Muscle of leg (tissue), 11 donors: ENCODE results near the gene SCN10A. TPM values are rescaled to one million over a fixed set of nuclear protein-coding genes. Genes with fewer than 3 reads are reported as not detected.

ENCODE experiments used
- DNase-seq: peaks from one replicate; pipeline ENCODE4 v3.0.0; 2013
- H3K27ac ChIP-seq: one replicate; pipeline ENCODE4 v1.5.1; 2013; ENCODE audit warnings: mild to moderate bottlenecking, low read length, control low read depth
- H3K27me3 ChIP-seq: one replicate; pipeline ENCODE4 v1.6.1; 2013; ENCODE audit warnings: low read length; ENCODE audit not compliant: control insufficient read depth, insufficient read depth
- H3K36me3 ChIP-seq: one replicate; pipeline ENCODE4 v1.6.1; 2013; ENCODE audit warnings: low read length; ENCODE audit not compliant: control insufficient read depth, insufficient read depth
- H3K4me1 ChIP-seq: one replicate; pipeline ENCODE4 v1.6.1; 2013; ENCODE audit warnings: low read length; ENCODE audit not compliant: control insufficient read depth, insufficient read depth
- H3K4me3 ChIP-seq: one replicate; pipeline ENCODE4 v1.5.1; 2013; ENCODE audit warnings: low read length, control low read depth
- H3K9me3 ChIP-seq: replicated peaks from 2 replicates; pipeline ENCODE4 v1.6.1; 2013; ENCODE audit warnings: low read depth, low read length; ENCODE audit not compliant: control insufficient read depth
- WGBS: methylation state at CpG from one replicate; pipeline ENCODE4 v1.1.5; 2013; ENCODE audit warnings: missing lambda C conversion rate; ENCODE audit not compliant: insufficient coverage; 5-methylcytosine and 5-hydroxymethylcytosine counted together
- polyA plus RNA-seq, 8 donors: library from polyadenylated mRNA; unstranded; fragments of 120-200 nt; gene quantifications; one replicate each; pipeline versions ENCODE4 v1.2.1 to v1.2.3, GENCODE V29; 2013; ENCODE audit warnings: inconsistent platforms in 1 of 8, low replicate concordance in 1 of 8; ENCODE audit not compliant: insufficient read length in 8 of 8, insufficient read depth in 1 of 8
- total RNA-seq: library from RNA; stranded (reverse); fragments of 120-200 nt; gene quantifications from one replicate; pipeline ENCODE4 v1.2.4, GENCODE V29; 2013

Gene SCN10A
- total and polyA plus RNA-seq, 9 donors, result not detected

DNA sequence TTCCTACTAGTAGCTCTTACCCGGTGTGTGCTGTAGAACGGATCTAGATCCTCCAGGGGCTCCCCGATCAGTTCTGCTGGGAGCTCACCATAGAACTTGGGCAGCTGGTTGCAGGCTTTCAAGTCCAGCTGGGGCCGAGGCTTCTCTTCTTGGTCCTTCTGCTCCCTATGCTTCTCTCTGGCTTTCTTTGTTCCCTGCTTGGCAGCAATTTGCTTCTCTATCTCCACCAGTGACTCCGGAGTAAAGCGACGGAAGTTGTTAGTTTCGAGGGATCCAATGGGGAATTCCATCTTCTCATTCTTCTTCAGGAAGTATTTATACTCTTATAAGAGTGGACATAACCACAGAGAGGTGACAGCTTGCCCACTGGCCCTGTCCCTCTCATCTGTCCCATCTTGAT lies 22.3 kb downstream of the SCN10A start:
- no peaks in the 10 kb centered on the region for H3K9me3 ChIP-seq
- H3K4me1 ChIP-seq, result no peaks in the 10 kb centered on the region
- H3K4me3 ChIP-seq, result no peak overlapping the region
- 85% methylated on average over 5 of the region's 8 CpGs for WGBS
- peaks cover 2% of the 10 kb centered on the region for H3K27me3 ChIP-seq
- H3K27ac ChIP-seq, result no peak overlapping the region
- H3K36me3 ChIP-seq, result no peaks in the 10 kb centered on the region
- DNase-seq, result no peak

- Histone ChIP-seq H3K27me3 (peaks cover 2% of the 10 kb centered on the region), H3K9me3 (no peaks in the 10 kb centered on the region), H3K4me1 (no peaks in the 10 kb centered on the region), H3K36me3 (no peaks in the 10 kb centered on the region), H3K27ac (no peak overlapping the region), H3K4me3 (no peak overlapping the region)
- no CpG with 5 or more reads among the region's 1 CpG for WGBS
- no peak for DNase-seq
Measured at GRCh38 chr3:38792983-38793382, 23.0 kb downstream of the SCN10A start.

DNA sequence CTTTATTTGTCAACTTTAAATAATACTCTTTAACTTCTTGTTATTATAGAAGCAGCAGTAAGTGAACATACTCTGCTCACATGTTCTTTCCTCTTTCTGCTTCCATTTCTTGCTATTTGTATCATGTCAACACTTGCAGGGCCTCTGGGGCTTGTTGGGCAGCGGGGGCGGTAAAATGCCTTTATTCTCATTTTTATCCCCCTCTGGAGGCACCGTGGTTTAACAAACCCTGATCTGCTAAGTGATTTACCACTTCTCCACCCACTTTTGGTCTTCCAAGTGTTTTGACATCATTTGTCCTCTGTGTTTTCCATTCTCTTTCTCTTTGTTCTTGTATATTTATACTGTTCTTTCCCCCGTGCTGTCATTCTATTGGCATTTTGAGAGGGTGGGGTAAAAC lies 33.9 kb downstream of the SCN10A start:
- H3K9me3 ChIP-seq, result no peaks in the 10 kb centered on the region
- no peaks in the 10 kb centered on the region for H3K36me3 ChIP-seq
- 15% methylated on average over 2 of the region's 4 CpGs for WGBS
- no peaks in the 10 kb centered on the region for H3K27me3 ChIP-seq
- H3K4me3 ChIP-seq, result no peak overlapping the region
- H3K27ac ChIP-seq, result no peak overlapping the region
- H3K4me1 ChIP-seq, result no peaks in the 10 kb centered on the region
- DNase-seq, result no peak

GRCh38 chr3:38773528-38773927 lies 42.5 kb downstream of the SCN10A start:
- Histone ChIP-seq H3K27ac (no peak overlapping the region), H3K9me3 (no peaks in the 10 kb centered on the region), H3K4me3 (no peak overlapping the region), H3K27me3 (no peaks in the 10 kb centered on the region), H3K4me1 (no peaks in the 10 kb centered on the region), H3K36me3 (no peaks in the 10 kb centered on the region)
- DNase-seq, result no peak

DNA sequence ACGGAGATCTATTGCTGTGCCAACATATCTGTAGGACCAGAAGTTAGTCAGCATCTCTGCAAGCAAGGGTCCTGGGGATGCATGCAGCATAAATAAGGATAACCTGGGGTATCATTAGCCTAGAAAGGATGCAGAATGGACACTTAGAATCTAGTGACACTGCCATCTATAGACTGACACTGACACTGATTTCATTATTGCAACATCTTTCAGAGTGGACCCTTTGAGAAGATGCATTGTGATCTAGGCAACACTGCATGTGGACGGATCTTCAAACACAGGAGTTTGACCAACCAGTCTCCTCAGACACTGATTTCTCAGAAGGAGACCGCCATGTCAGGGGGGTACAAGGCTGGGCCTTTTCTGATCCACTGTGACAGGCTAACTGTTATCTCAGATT lies 52.4 kb downstream of the SCN10A start:
- WGBS, result 66% methylated on average over 2 of the region's 3 CpGs
- Histone ChIP-seq H3K27ac (no peak overlapping the region), H3K9me3 (no peaks in the 10 kb centered on the region), H3K4me1 (no peaks in the 10 kb centered on the region), H3K27me3 (no peaks in the 10 kb centered on the region), H3K36me3 (no peaks in the 10 kb centered on the region), H3K4me3 (no peak overlapping the region)
- DNase-seq, result no peak

DNA sequence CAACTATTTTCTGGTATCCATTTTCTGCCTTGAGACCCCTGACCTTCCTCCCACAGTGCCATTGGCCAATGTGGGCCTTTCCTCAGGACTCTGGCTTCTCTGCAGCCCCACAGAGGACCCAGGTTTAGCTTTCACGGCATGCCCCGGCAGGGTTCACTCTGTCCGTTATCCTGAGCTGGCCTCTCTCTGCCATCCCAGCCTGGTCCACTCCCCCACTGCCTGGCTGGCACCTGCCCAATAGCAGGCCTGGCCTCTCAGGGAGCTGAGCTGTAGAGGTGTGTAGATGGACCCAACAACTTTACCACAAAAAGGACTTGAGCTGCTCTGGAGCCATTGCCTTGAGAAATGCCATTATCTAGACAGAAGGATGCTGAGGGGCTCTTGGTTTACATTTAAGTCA lies 57.5 kb downstream of the SCN10A start:
- no peak overlapping the region for H3K4me3 ChIP-seq
- no peaks in the 10 kb centered on the region for H3K4me1 ChIP-seq
- WGBS, result 100% methylated on average over 2 of the region's 3 CpGs
- no peak for DNase-seq
- no peaks in the 10 kb centered on the region for H3K36me3 ChIP-seq
- no peak overlapping the region for H3K27ac ChIP-seq
- no peaks in the 10 kb centered on the region for H3K9me3 ChIP-seq
- no peaks in the 10 kb centered on the region for H3K27me3 ChIP-seq

- Histone ChIP-seq H3K4me3 (no peak overlapping the region), H3K9me3 (no peaks in the 10 kb centered on the region), H3K27ac (no peak overlapping the region), H3K27me3 (no peaks in the 10 kb centered on the region), H3K36me3 (no peaks in the 10 kb centered on the region), H3K4me1 (no peaks in the 10 kb centered on the region)
- DNase-seq, result no peak
- WGBS, result 88% methylated on average over 1 of the region's 4 CpGs
Measured at GRCh38 chr3:38757721-38758120, 58.3 kb downstream of the SCN10A start.

DNA sequence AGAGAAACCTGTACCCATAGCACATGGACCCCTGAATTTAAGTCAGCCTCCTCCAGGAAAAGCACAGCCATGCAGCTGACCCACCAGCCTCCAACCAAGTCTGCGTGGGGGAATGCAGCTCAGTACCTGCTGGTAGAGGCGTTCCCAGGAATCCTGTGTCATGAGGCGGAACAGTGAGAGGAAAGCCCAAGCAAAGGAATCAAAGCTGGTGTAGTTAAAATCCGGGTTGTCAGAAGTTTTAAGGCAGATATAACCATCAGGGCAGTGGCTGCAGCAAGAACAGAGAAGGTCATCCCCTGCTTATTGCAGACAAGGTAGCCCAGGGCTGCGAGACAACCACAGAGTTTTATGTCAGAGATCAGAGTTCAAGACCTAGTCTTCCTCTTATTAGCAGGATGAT lies 59.1 kb downstream of the SCN10A start:
- no peak for DNase-seq
- H3K4me1 ChIP-seq, result no peaks in the 10 kb centered on the region
- 64% methylated on average over 3 of the region's 5 CpGs for WGBS
- H3K9me3 ChIP-seq, result no peaks in the 10 kb centered on the region
- H3K27me3 ChIP-seq, result no peaks in the 10 kb centered on the region
- no peaks in the 10 kb centered on the region for H3K36me3 ChIP-seq
- no peak overlapping the region for H3K27ac ChIP-seq
- H3K4me3 ChIP-seq, result no peak overlapping the region

DNA sequence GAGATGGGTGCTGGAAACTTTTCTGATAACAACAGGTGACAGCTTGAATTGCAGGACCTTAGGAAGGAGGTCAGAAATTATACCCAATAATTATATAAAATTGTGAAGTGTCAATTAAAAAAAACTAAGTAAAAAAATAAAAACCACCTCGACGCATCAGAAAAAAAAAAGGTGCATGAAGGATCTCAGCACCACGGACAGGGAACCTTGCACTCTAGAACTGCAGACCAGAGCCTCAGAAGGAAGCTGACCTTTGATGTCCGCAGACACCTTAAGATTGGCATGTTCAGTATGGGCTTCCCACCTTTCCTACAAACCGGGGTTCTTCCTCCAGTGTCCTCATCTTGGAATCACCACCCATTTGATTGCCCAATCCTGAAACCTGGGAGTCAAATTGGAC lies 60.9 kb downstream of the SCN10A start:
- Histone ChIP-seq H3K36me3 (no peaks in the 10 kb centered on the region), H3K27ac (no peak overlapping the region), H3K4me3 (no peak overlapping the region), H3K9me3 (no peaks in the 10 kb centered on the region), H3K4me1 (no peaks in the 10 kb centered on the region), H3K27me3 (no peaks in the 10 kb centered on the region)
- no peak for DNase-seq
- WGBS, result 26% methylated on average over 5 of the region's 5 CpGs

DNA sequence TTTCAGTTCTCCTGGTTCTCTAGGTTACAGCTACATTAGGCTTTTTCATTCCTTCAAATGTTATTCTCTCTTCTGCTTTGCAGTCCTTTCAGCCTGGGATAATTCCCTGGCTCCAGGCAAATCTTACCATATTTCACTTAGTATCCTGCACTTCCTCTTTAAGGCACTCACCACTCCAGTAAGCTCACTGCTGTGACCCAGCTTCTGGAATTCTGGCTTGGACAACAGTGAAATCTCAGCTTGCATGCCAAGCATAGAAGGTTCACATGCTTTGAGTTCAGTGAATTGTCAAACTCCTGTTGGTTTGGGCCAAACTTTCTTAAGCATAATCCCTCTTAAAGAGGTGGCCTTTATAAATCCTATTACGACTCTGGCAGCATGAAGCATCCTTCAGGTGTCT lies 69.4 kb downstream of the SCN10A start:
- no peak overlapping the region for H3K27ac ChIP-seq
- no peaks in the 10 kb centered on the region for H3K27me3 ChIP-seq
- H3K4me3 ChIP-seq, result no peak overlapping the region
- no peak for DNase-seq
- WGBS, result no CpG with 5 or more reads among the region's 1 CpG
- no peaks in the 10 kb centered on the region for H3K9me3 ChIP-seq
- H3K4me1 ChIP-seq, result no peaks in the 10 kb centered on the region
- H3K36me3 ChIP-seq, result no peaks in the 10 kb centered on the region

GRCh38 chr3:38743043-38743442 lies 73.0 kb downstream of the SCN10A start:
- Histone ChIP-seq H3K27ac (no peak overlapping the region), H3K36me3 (no peaks in the 10 kb centered on the region), H3K27me3 (no peaks in the 10 kb centered on the region), H3K4me1 (no peaks in the 10 kb centered on the region), H3K4me3 (no peak overlapping the region), H3K9me3 (no peaks in the 10 kb centered on the region)
- DNase-seq, result no peak
- 75% methylated on average over 7 of the region's 7 CpGs for WGBS
